ENCODE results near the gene KIF22. TPM values are rescaled to one million over a fixed set of nuclear protein-coding genes. Genes with fewer than 3 reads are reported as not detected.

The KIF22 gene
- total RNA-seq, 1 donor from 2014 or later: 79.8 TPM

GRCh38 chr16:29848420-29849297, 58.1 kb downstream of the KIF22 start:
- Mint-ChIP-seq H3K27ac (no peak overlapping the region), H3K36me3 (ENCODE audit: insufficient read depth) (no peaks in the 10 kb centered on the region), H3K27me3 (no peaks in the 10 kb centered on the region), H3K9me3 (ENCODE audit: low read depth) (no peaks in the 10 kb centered on the region), H3K4me1 (ENCODE audit: low read depth) (peaks cover 5% of the 10 kb centered on the region), H3K4me3 (ENCODE audit: low read depth) (no peak overlapping the region)
- DNase-seq (ENCODE audit: low spot score, unreplicated experiment): peak; percentile 53
- peak; percentile 76 for TF ChIP-seq CTCF (IDR thresholded peaks at IDR 0.05; ENCODE audit: unreplicated experiment)

GRCh38 chr16:29849505-29849904, 59.0 kb downstream of the KIF22 start:
- no peaks in the 10 kb centered on the region for H3K36me3 Mint-ChIP-seq (ENCODE audit: insufficient read depth)

DNA sequence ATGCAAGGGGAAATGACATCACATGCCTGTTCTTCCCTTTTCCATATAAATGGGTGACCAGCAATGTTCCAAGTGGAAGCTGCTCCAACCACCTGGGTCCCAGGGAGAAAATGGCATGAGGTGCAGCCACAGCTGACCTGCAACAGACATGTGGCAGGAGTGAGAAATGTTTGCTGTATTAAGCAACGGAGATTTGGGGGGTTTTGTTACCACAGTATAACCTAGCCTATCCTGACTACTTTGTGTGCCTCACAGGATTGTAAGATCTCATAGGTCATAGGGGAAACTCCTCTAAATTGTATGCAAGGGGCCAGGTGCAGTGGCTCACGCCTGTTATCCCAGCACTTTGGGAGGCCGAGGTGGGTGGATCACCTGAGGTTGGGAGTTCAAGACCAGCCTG, 60.4 kb downstream of the KIF22 start:
- Mint-ChIP-seq H3K27me3 (no peaks in the 10 kb centered on the region), H3K4me3 (ENCODE audit: low read depth) (no peak overlapping the region), H3K27ac (no peak overlapping the region), H3K9me3 (ENCODE audit: low read depth) (no peaks in the 10 kb centered on the region), H3K36me3 (ENCODE audit: insufficient read depth) (no peaks in the 10 kb centered on the region), H3K4me1 (ENCODE audit: low read depth) (peaks cover 5% of the 10 kb centered on the region)
- TF ChIP-seq CTCF (IDR thresholded peaks at IDR 0.05; ENCODE audit: unreplicated experiment): no peak
- DNase-seq (ENCODE audit: low spot score, unreplicated experiment): no peak

More at GRCh38 chr16:29849505-29849904, 59.0 kb downstream of the KIF22 start:
- Mint-ChIP-seq H3K27me3 (no peaks in the 10 kb centered on the region), H3K9me3 (ENCODE audit: low read depth) (no peaks in the 10 kb centered on the region), H3K4me1 (ENCODE audit: low read depth) (peaks cover 5% of the 10 kb centered on the region), H3K27ac (no peak overlapping the region), H3K4me3 (ENCODE audit: low read depth) (no peak overlapping the region)
- DNase-seq (ENCODE audit: low spot score, unreplicated experiment): no peak
- TF ChIP-seq CTCF (IDR thresholded peaks at IDR 0.05; ENCODE audit: unreplicated experiment): no peak

DNA sequence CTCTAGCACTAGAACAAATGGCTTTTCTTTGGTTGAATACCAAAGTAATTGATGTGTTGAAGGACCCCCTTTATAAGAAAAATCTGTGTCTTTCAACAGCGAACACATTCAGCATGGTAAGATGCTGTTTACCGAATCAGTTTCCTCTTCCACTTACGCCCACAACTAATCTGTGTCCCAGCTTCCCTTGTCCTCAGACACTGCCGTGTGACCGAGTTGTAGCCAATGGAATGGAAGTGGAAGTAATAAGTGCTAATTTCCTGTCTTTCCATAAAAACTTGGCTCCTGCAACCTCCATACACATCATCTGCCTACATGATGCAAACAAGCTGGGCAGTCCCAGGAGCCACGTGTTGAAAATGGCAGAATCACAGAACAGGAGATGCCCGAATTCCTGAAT, 62.1 kb downstream of the KIF22 start:
- Mint-ChIP-seq H3K36me3 (ENCODE audit: insufficient read depth) (no peaks in the 10 kb centered on the region), H3K9me3 (ENCODE audit: low read depth) (no peaks in the 10 kb centered on the region), H3K4me1 (ENCODE audit: low read depth) (peaks cover 5% of the 10 kb centered on the region), H3K4me3 (ENCODE audit: low read depth) (no peak overlapping the region), H3K27me3 (no peaks in the 10 kb centered on the region), H3K27ac (no peak overlapping the region)
- TF ChIP-seq CTCF (IDR thresholded peaks at IDR 0.05; ENCODE audit: unreplicated experiment): no peak
- DNase-seq (ENCODE audit: low spot score, unreplicated experiment): no peak

DNA sequence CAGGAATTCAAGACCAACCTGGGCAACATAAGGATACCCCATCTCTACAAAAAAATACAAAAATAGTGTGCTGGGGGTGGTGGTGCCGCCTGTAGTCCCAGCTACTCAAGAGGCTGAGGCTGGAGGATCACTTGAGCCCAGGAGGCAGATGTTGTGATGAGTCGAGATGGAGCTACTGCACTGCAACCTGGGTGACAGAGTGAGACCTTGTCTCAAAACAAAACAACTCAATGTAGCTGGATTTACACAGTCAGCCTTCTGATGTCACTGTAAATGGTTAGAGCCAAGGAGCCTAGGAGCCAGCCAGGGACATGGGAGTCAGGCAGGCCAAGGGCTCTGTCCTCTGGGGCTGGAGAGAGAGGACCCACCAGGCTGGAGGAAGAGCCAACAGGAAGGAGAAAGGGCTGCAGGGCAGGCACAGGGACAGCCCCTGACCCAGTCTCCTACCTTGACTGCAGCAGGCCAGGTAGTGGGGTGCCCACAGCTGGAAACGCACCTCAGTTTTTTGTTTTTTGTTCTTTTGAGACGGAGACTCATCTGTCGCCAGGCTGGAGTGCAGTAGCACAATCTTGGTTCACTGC, 64.1 kb downstream of the KIF22 start:
- no peak for TF ChIP-seq CTCF (IDR thresholded peaks at IDR 0.05; ENCODE audit: unreplicated experiment)
- no peaks in the 10 kb centered on the region for H3K27me3 Mint-ChIP-seq
- no peak overlapping the region for H3K4me3 Mint-ChIP-seq (ENCODE audit: low read depth)
- no peak for DNase-seq (ENCODE audit: low spot score, unreplicated experiment)
- H3K27ac Mint-ChIP-seq: peak overlapping the region; percentile 29
- no peaks in the 10 kb centered on the region for H3K9me3 Mint-ChIP-seq (ENCODE audit: low read depth)
- H3K4me1 Mint-ChIP-seq (ENCODE audit: low read depth): peaks cover 2% of the 10 kb centered on the region
- peaks cover 7% of the 10 kb centered on the region for H3K36me3 Mint-ChIP-seq (ENCODE audit: insufficient read depth)

Other genes starting within 250 kb of the KIF22 start
- 0.19 and 0.20 TPM in 2 replicates for gene SPN, start 127.5 kb upstream of the KIF22 start, total RNA-seq
- gene QPRT, start 111.6 kb upstream of the KIF22 start, total RNA-seq: 106 and 115 TPM in 2 replicates
- gene C16orf54, start 44.8 kb upstream of the KIF22 start, total RNA-seq: 0.17 and 0.38 TPM in 2 replicates
- gene ZG16, start 12.5 kb upstream of the KIF22 start, total RNA-seq: not detected in 2 replicates
- gene MAZ, start 15.8 kb downstream of the KIF22 start, total RNA-seq: 345 and 347 TPM in 2 replicates
- gene PRRT2, start 21.4 kb downstream of the KIF22 start, total RNA-seq: 1.4 and 2.4 TPM in 2 replicates
- gene PAGR1, start 25.4 kb downstream of the KIF22 start, total RNA-seq: 26.4 and 29.9 TPM in 2 replicates
- gene MVP, start 29.7 kb downstream of the KIF22 start, total RNA-seq: 6.5 and 9.0 TPM in 2 replicates
- 46.3 and 51.2 TPM in 2 replicates for gene CDIPT, start 72.5 kb downstream of the KIF22 start, total RNA-seq
- gene SEZ6L2, start 108.8 kb downstream of the KIF22 start, total RNA-seq: 13.2 and 16.2 TPM in 2 replicates
- gene ASPHD1, start 109.7 kb downstream of the KIF22 start, total RNA-seq: 3.1 and 3.8 TPM in 2 replicates
- gene KCTD13, start 135.5 kb downstream of the KIF22 start, total RNA-seq: 31.4 and 34.7 TPM in 2 replicates
- 89.4 and 91.9 TPM in 2 replicates for gene TMEM219, start 171.3 kb downstream of the KIF22 start, total RNA-seq
- gene TAOK2, start 183.1 kb downstream of the KIF22 start, total RNA-seq: 51.1 and 54.0 TPM in 2 replicates
- gene HIRIP3, start 204.9 kb downstream of the KIF22 start, total RNA-seq: 11.4 and 12.0 TPM in 2 replicates
- 72.7 and 74.2 TPM in 2 replicates for gene INO80E, start 205.5 kb downstream of the KIF22 start, total RNA-seq
- 4.4 and 5.0 TPM in 2 replicates for gene DOC2A, start 220.3 kb downstream of the KIF22 start, total RNA-seq
- not detected in 2 replicates for gene C16orf92, start 232.4 kb downstream of the KIF22 start, total RNA-seq
- gene TLCD3B, start 240.5 kb downstream of the KIF22 start, total RNA-seq: 1.5 and 1.7 TPM in 2 replicates